ENCODE results near the gene SHISA6.

The SHISA6 gene

GRCh38 chr17:11309850-11310249 lies 68.8 kb downstream of the SHISA6 start:
- TF ChIP-seq POLR2AphosphoS5 (IDR thresholded peaks at IDR 0.05; ENCODE audit: low read depth, low read length): no peak

- TF ChIP-seq TAF1 (IDR thresholded peaks at IDR 0.05; ENCODE audit: borderline replicate concordance, insufficient read depth, low read length): no peak
- TF ChIP-seq SIN3A (IDR thresholded peaks at IDR 0.05; ENCODE audit: borderline replicate concordance, insufficient read depth, low read length): no peak
- TF ChIP-seq POLR2AphosphoS5 (IDR thresholded peaks at IDR 0.05; ENCODE audit: low read depth, low read length): no peak
- no peak for TF ChIP-seq REST (IDR thresholded peaks at IDR 0.05; ENCODE audit: insufficient read depth in 1 of 2, low read depth in 2 of 2, low read length in 2 of 2)
- TF ChIP-seq FOXP2 (optimal IDR thresholded peaks at IDR 0.05; ENCODE audit: borderline replicate concordance, extremely low read depth, extremely low read length, insufficient read depth): no peak
Measured at GRCh38 chr17:11318207-11318606, 77.2 kb downstream of the SHISA6 start.

- no peak for TF ChIP-seq REST (IDR thresholded peaks at IDR 0.05; ENCODE audit: insufficient read depth in 1 of 2, low read depth in 2 of 2, low read length in 2 of 2)
- TF ChIP-seq SIN3A (IDR thresholded peaks at IDR 0.05; ENCODE audit: borderline replicate concordance, insufficient read depth, low read length): no peak
Measured at GRCh38 chr17:11319894-11320293, 78.9 kb downstream of the SHISA6 start.

GRCh38 chr17:11324021-11324420 lies 83.0 kb downstream of the SHISA6 start:
- TF ChIP-seq TAF1 (IDR thresholded peaks at IDR 0.05; ENCODE audit: borderline replicate concordance, insufficient read depth, low read length): no peak
- TF ChIP-seq POLR2AphosphoS5 (IDR thresholded peaks at IDR 0.05; ENCODE audit: low read depth, low read length): no peak
- no peak for TF ChIP-seq REST (IDR thresholded peaks at IDR 0.05; ENCODE audit: insufficient read depth in 1 of 2, low read depth in 2 of 2, low read length in 2 of 2)
- no peak for TF ChIP-seq SIN3A (IDR thresholded peaks at IDR 0.05; ENCODE audit: borderline replicate concordance, insufficient read depth, low read length)
- no peak for TF ChIP-seq FOXP2 (optimal IDR thresholded peaks at IDR 0.05; ENCODE audit: borderline replicate concordance, extremely low read depth, extremely low read length, insufficient read depth)

- no peak for TF ChIP-seq POLR2AphosphoS5 (IDR thresholded peaks at IDR 0.05; ENCODE audit: low read depth, low read length)
- TF ChIP-seq REST (IDR thresholded peaks at IDR 0.05; ENCODE audit: insufficient read depth in 1 of 2, low read depth in 2 of 2, low read length in 2 of 2): no peak
- TF ChIP-seq SIN3A (IDR thresholded peaks at IDR 0.05; ENCODE audit: borderline replicate concordance, insufficient read depth, low read length): no peak
- TF ChIP-seq TAF1 (IDR thresholded peaks at IDR 0.05; ENCODE audit: borderline replicate concordance, insufficient read depth, low read length): no peak
- no peak for TF ChIP-seq FOXP2 (optimal IDR thresholded peaks at IDR 0.05; ENCODE audit: borderline replicate concordance, extremely low read depth, extremely low read length, insufficient read depth)
Measured at GRCh38 chr17:11324846-11325420, 83.9 kb downstream of the SHISA6 start.

Data from PFSK-1 (cell line).